GM12878 (cell line): ENCODE data around the gene SMARCE1. TPM values are rescaled to one million over a fixed set of nuclear protein-coding genes. Genes with fewer than 3 reads are reported as not detected.

Experiments
- CBFB ChIP-seq: IDR thresholded peaks from 2 replicates; pipeline ENCODE4 v1.6.1; 2016; ENCODE audit warnings: antibody characterized with exemption, low read depth
- CBX5 ChIP-seq: sonication (generic); IDR thresholded peaks from 2 replicates; pipeline ENCODE4 v1.6.1; 2016; ENCODE audit warnings: low read depth, moderate library complexity, mild to moderate bottlenecking, inconsistent platforms
- CREM ChIP-seq: IDR thresholded peaks from 2 replicates; pipeline ENCODE4 v1.6.1; 2014; ENCODE audit warnings: antibody characterized with exemption, low read depth
- DPF2 ChIP-seq: fragments of 450-650 bp; IDR thresholded peaks from 2 replicates; pipeline ENCODE4 v1.6.1; 2017; ENCODE audit warnings: mild to moderate bottlenecking
- EED ChIP-seq: sonication (generic); IDR thresholded peaks from 2 replicates; pipeline ENCODE4 v1.6.1; 2016; ENCODE audit warnings: antibody characterized with exemption, low read depth
- ELK1 ChIP-seq: IDR thresholded peaks from 2 replicates; pipeline ENCODE4 v1.6.1; 2012; ENCODE audit warnings: low read depth, low read length, improper control_type of control experiment
- ESRRA ChIP-seq: IDR thresholded peaks from 2 replicates; pipeline ENCODE4 v1.6.1; 2012; ENCODE audit warnings: mild to moderate bottlenecking, low read length, improper control_type of control experiment
- GATAD2B ChIP-seq: fragments of 450-650 bp; conservative IDR thresholded peaks from 2 replicates; pipeline ENCODE4 v1.6.1; 2017; ENCODE audit warnings: low read depth, mild to moderate bottlenecking, moderate library complexity
- HDGF ChIP-seq: fragments of 450-650 bp; IDR thresholded peaks from 2 replicates; pipeline ENCODE4 v1.6.1; 2016; ENCODE audit warnings: antibody characterized with exemption
- MLLT1 ChIP-seq: fragments of 450-650 bp; IDR thresholded peaks from 2 replicates; pipeline ENCODE4 v1.6.1; 2016; ENCODE audit warnings: mild to moderate bottlenecking
- MXI1 ChIP-seq: fragments of 150-350 bp; IDR thresholded peaks from 2 replicates; pipeline ENCODE4 v1.6.1; 2011; ENCODE audit warnings: low read depth, mild to moderate bottlenecking, inconsistent platforms, low read length, improper control_type of control experiment
- MYB ChIP-seq: fragments of 150-350 bp; IDR thresholded peaks from 2 replicates; pipeline ENCODE4 v1.6.1; 2014; ENCODE audit warnings: mild to moderate bottlenecking, low read depth, low read length, borderline replicate concordance
- NFYB ChIP-seq: IDR thresholded peaks from 2 replicates; pipeline ENCODE4 v1.6.1; 2011; ENCODE audit warnings: low read depth, mild to moderate bottlenecking, low read length, improper control_type of control experiment, moderate library complexity; ENCODE audit not compliant: insufficient read depth
- NKRF ChIP-seq: fragments of 450-650 bp; conservative IDR thresholded peaks from 2 replicates; pipeline ENCODE4 v1.6.1; 2017; ENCODE audit warnings: mild to moderate bottlenecking, moderate library complexity
- NRF1 ChIP-seq: conservative IDR thresholded peaks from 2 replicates; pipeline ENCODE4 v1.6.1; 2011; ENCODE audit warnings: mild to moderate bottlenecking, low read depth, low read length, improper control_type of control experiment
- SP1 ChIP-seq: IDR thresholded peaks from one replicate; pipeline ENCODE4 v1.6.1; 2011; ENCODE audit warnings: low read depth, low read length
- TBL1XR1 ChIP-seq: IDR thresholded peaks from 2 replicates; pipeline ENCODE4 v1.6.1; 2012; ENCODE audit warnings: low read depth, low read length, improper control_type of control experiment
- TCF12 ChIP-seq: IDR thresholded peaks from 2 replicates; pipeline ENCODE4 v1.6.1; 2011; ENCODE audit warnings: low read depth, mild to moderate bottlenecking, low read length
- USF1 ChIP-seq: IDR thresholded peaks from 2 replicates; pipeline ENCODE4 v1.6.1; 2011; ENCODE audit warnings: borderline replicate concordance, low read depth, mild to moderate bottlenecking, moderate library complexity, mixed read lengths, low read length; ENCODE audit not compliant: insufficient read depth; ENCODE audit errors: extremely low read length
- ZNF384 ChIP-seq: IDR thresholded peaks from 2 replicates; pipeline ENCODE4 v1.6.1; 2012; ENCODE audit warnings: low read depth, mild to moderate bottlenecking, low read length, improper control_type of control experiment, borderline replicate concordance
- polyA plus RNA-seq, 11 experiments: library from polyadenylated mRNA; depleted of rRNA in 4 of 11; unstranded in 6 of 11; stranded (reverse) in 5 of 11; fragments of >200 nt; fragmentation: Nextera tagmentation in 4 of 11; fragmentation: Illumina TruSeq in 1 of 11; extraction: Ambion mirVana in 4 of 11; extraction: Trizol in 1 of 11; gene quantifications; 1 replicate in 1 of 11; 2 replicates in 10 of 11; pipeline versions ENCODE4 v1.2.1 to v1.2.3, GENCODE V29; 2011 to 2016; ENCODE audit warnings: inconsistent platforms in 2 of 11, missing spikeins in 2 of 11, low read depth in 1 of 11
- total RNA-seq, 4 experiments: library from RNA; depleted of rRNA in 3 of 4; stranded (reverse); fragments of >200 nt in 3 of 4; fragmentation: Illumina TruSeq in 1 of 4; extraction: Trizol in 1 of 4; gene quantifications; 2 replicates each; pipeline versions ENCODE4 v1.2.1 to v1.2.3, GENCODE V29; 2013 to 2021
- TF ChIP-seq, protein P1 (sequence below): fragments of 450-650 bp; IDR thresholded peaks from 2 replicates; pipeline ENCODE4 v1.6.1; 2017; ENCODE audit warnings: antibody characterized with exemption, mild to moderate bottlenecking, moderate library complexity

SMARCE1 gene
- total and polyA plus RNA-seq, 10 of the 15 experiments (the other 5 are each of a cell fraction or from before 2014, with no cell fraction given), result 87.9 to 191 (median 132) TPM

- TF ChIP-seq DPF2 (peak; percentile 64; the same call in 1 of the 2 replicates), NFYB (no peak), MXI1 (peak; percentile 60; the same call in 1 of the 2 replicates), MYB (no peak), HDGF (peak; percentile 62), CBFB (peak; percentile 90), ESRRA (no peak), TBL1XR1 (peak; percentile 92), ELK1 (0 out of 2 replicates have a peak, but pooled peaks have one; percentile 25), ZNF384 (peak; percentile 68), CBX5 (peak; percentile 17; the same call in 1 of the 2 replicates), SP1 (peak; percentile 85), MLLT1 (peak; percentile 93; the same call in 1 of the 2 replicates), EED (peak; percentile 98), NRF1 (no peak), TCF12 (peak; percentile 99), NKRF (0 out of 2 replicates have a peak, but pooled peaks have one; percentile 17), GATAD2B (peak; percentile 100), USF1 (no peak), CREM (peak; percentile 84; the same call in 1 of the 2 replicates)
- TF ChIP-seq, protein P1, sequence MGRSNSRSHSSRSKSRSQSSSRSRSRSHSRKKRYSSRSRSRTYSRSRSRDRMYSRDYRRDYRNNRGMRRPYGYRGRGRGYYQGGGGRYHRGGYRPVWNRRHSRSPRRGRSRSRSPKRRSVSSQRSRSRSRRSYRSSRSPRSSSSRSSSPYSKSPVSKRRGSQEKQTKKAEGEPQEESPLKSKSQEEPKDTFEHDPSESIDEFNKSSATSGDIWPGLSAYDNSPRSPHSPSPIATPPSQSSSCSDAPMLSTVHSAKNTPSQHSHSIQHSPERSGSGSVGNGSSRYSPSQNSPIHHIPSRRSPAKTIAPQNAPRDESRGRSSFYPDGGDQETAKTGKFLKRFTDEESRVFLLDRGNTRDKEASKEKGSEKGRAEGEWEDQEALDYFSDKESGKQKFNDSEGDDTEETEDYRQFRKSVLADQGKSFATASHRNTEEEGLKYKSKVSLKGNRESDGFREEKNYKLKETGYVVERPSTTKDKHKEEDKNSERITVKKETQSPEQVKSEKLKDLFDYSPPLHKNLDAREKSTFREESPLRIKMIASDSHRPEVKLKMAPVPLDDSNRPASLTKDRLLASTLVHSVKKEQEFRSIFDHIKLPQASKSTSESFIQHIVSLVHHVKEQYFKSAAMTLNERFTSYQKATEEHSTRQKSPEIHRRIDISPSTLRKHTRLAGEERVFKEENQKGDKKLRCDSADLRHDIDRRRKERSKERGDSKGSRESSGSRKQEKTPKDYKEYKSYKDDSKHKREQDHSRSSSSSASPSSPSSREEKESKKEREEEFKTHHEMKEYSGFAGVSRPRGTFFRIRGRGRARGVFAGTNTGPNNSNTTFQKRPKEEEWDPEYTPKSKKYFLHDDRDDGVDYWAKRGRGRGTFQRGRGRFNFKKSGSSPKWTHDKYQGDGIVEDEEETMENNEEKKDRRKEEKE, result no peak
Measured at GRCh38 chr17:40602445-40603443, 44.9 kb downstream of the SMARCE1 start (continued).
